ENCODE data around the gene LIX1L.
A peak's percentile ranks its signal among the peaks of the same experiment; 100 is the strongest.
"Not testable (repeated sequence)": the region's sequence is repeated elsewhere in the genome, so short reads cannot be mapped to it uniquely, and the experiment has no call there.

LIX1L gene

GRCh38 chr1:145951526-145951925 is 6.3 kb downstream of the LIX1L start:
- Mint-ChIP-seq H3K36me3 (peaks cover 32% of the 10 kb centered on the region), H3K4me3 (no peak overlapping the region), H3K4me1 (peaks cover 56% of the 10 kb centered on the region), H3K27me3 (no peaks in the 10 kb centered on the region), H3K9me3 (no peaks in the 10 kb centered on the region), H3K27ac (no peak overlapping the region)
- CTCF ChIA-PET, result no interaction called here
- no peak for DNase-seq

GRCh38 chr1:145949219-145949618 is 8.6 kb downstream of the LIX1L start:
- no peak for DNase-seq
- no peak overlapping the region for H3K27ac Mint-ChIP-seq
- H3K4me3 Mint-ChIP-seq, result no peak overlapping the region
- CTCF ChIA-PET, result interaction anchor here (1.1 to 1.4 kb wide), 2 partner anchors 28 to 104 kb away, joined by 4 read pairs; partner anchors contain the start of gene NUDT17
- no peaks in the 10 kb centered on the region for H3K27me3 Mint-ChIP-seq
- peaks cover 34% of the 10 kb centered on the region for H3K4me1 Mint-ChIP-seq
- H3K9me3 Mint-ChIP-seq, result no peaks in the 10 kb centered on the region
- H3K36me3 Mint-ChIP-seq, result peaks cover 41% of the 10 kb centered on the region

- no peak overlapping the region for H3K4me3 Mint-ChIP-seq
- CTCF ChIA-PET, result no interaction called here
- DNase-seq, result no peak
Measured at GRCh38 chr1:145947551-145947950, 10.3 kb downstream of the LIX1L start.

GRCh38 chr1:145946477-145946986 is 11.3 kb downstream of the LIX1L start:
- H3K4me3 Mint-ChIP-seq, result no peak overlapping the region
- CTCF ChIA-PET, result no interaction called here
- H3K36me3 Mint-ChIP-seq, result peaks cover 46% of the 10 kb centered on the region
- H3K27ac Mint-ChIP-seq, result no peak overlapping the region
- peaks cover 18% of the 10 kb centered on the region for H3K4me1 Mint-ChIP-seq
- DNase-seq, result no peak
- H3K9me3 Mint-ChIP-seq, result no peaks in the 10 kb centered on the region
- H3K27me3 Mint-ChIP-seq, result no peaks in the 10 kb centered on the region

More at GRCh38 chr1:145947551-145947950, 10.3 kb downstream of the LIX1L start:
- no peaks in the 10 kb centered on the region for H3K9me3 Mint-ChIP-seq
- peaks cover 43% of the 10 kb centered on the region for H3K36me3 Mint-ChIP-seq
- H3K27ac Mint-ChIP-seq, result no peak overlapping the region
- no peaks in the 10 kb centered on the region for H3K27me3 Mint-ChIP-seq
- H3K4me1 Mint-ChIP-seq, result peaks cover 23% of the 10 kb centered on the region

GRCh38 chr1:145944532-145944931 is 13.3 kb downstream of the LIX1L start:
- Mint-ChIP-seq H3K36me3 (peaks cover 51% of the 10 kb centered on the region), H3K27ac (no peak overlapping the region)

GRCh38 chr1:145942871-145943270 is 14.9 kb downstream of the LIX1L start:
- CTCF ChIA-PET, result no interaction called here
- Mint-ChIP-seq H3K27ac (no peak overlapping the region), H3K27me3 (no peaks in the 10 kb centered on the region), H3K36me3 (peaks cover 43% of the 10 kb centered on the region), H3K4me1 (no peaks in the 10 kb centered on the region), H3K9me3 (no peaks in the 10 kb centered on the region), H3K4me3 (no peak overlapping the region)
- DNase-seq, result no peak

More at GRCh38 chr1:145944532-145944931, 13.3 kb downstream of the LIX1L start:
- no peak for DNase-seq
- CTCF ChIA-PET, result no interaction called here
- Mint-ChIP-seq H3K9me3 (no peaks in the 10 kb centered on the region), H3K4me1 (peaks cover 3% of the 10 kb centered on the region), H3K4me3 (no peak overlapping the region), H3K27me3 (no peaks in the 10 kb centered on the region)

- no peak for DNase-seq
- Mint-ChIP-seq H3K9me3 (no peaks in the 10 kb centered on the region), H3K27ac (no peak overlapping the region), H3K36me3 (peaks cover 43% of the 10 kb centered on the region), H3K27me3 (no peaks in the 10 kb centered on the region), H3K4me3 (no peak overlapping the region), H3K4me1 (no peaks in the 10 kb centered on the region)
- CTCF ChIA-PET, result interaction anchor here (0.6 kb wide), 2 partner anchors 15 to 22 kb away, joined by 3 read pairs; partner anchors contain the start of gene RBM8A
Measured at GRCh38 chr1:145942405-145942804, 15.4 kb downstream of the LIX1L start.

GRCh38 chr1:145937436-145937835 is 20.4 kb downstream of the LIX1L start:
- H3K4me3 Mint-ChIP-seq, result no peak overlapping the region
- peaks cover 48% of the 10 kb centered on the region for H3K36me3 Mint-ChIP-seq
- H3K4me1 Mint-ChIP-seq, result peaks cover 15% of the 10 kb centered on the region
- no peak for DNase-seq
- H3K27me3 Mint-ChIP-seq, result no peaks in the 10 kb centered on the region
- H3K9me3 Mint-ChIP-seq, result no peaks in the 10 kb centered on the region
- CTCF ChIA-PET, result no interaction called here
- H3K27ac Mint-ChIP-seq, result no peak overlapping the region

- peaks cover 40% of the 10 kb centered on the region for H3K36me3 Mint-ChIP-seq
- H3K4me1 Mint-ChIP-seq, result peaks cover 22% of the 10 kb centered on the region
- no peak for DNase-seq
- H3K27ac Mint-ChIP-seq, result no peak overlapping the region
- H3K9me3 Mint-ChIP-seq, result no peaks in the 10 kb centered on the region
- H3K4me3 Mint-ChIP-seq, result no peak overlapping the region
- CTCF ChIA-PET, result interaction anchor here (1.5 kb wide), 1 partner anchor 13 kb away, joined by 4 read pairs; no protein-coding TSS in a partner anchor
- no peaks in the 10 kb centered on the region for H3K27me3 Mint-ChIP-seq
Measured at GRCh38 chr1:145936247-145936646, 21.6 kb downstream of the LIX1L start.

GRCh38 chr1:145935708-145936107 is 22.1 kb downstream of the LIX1L start:
- H3K9me3 Mint-ChIP-seq, result no peaks in the 10 kb centered on the region
- H3K27me3 Mint-ChIP-seq, result no peaks in the 10 kb centered on the region
- peaks cover 41% of the 10 kb centered on the region for H3K36me3 Mint-ChIP-seq
- no peak for DNase-seq
- H3K4me3 Mint-ChIP-seq, result no peak overlapping the region
- H3K4me1 Mint-ChIP-seq, result peaks cover 26% of the 10 kb centered on the region
- H3K27ac Mint-ChIP-seq, result peak overlapping the region; percentile 12
- CTCF ChIA-PET, result interaction anchor here (1.5 kb wide), 1 partner anchor 12 kb away, joined by 4 read pairs; no protein-coding TSS in a partner anchor

- DNase-seq, result peak; percentile 25
- H3K36me3 Mint-ChIP-seq, result peaks cover 44% of the 10 kb centered on the region
- peak overlapping the region; percentile 17 for H3K4me3 Mint-ChIP-seq
- H3K9me3 Mint-ChIP-seq, H3K27me3 Mint-ChIP-seq: not testable (repeated sequence)
- H3K27ac Mint-ChIP-seq, result peak overlapping the region; percentile 81
- CTCF ChIA-PET, result interaction anchor here (1.6 kb wide), 1 partner anchor 87 kb away, joined by 5 read pairs; the partner anchor contains the start of gene NUDT17
- H3K4me1 Mint-ChIP-seq, result peaks cover 40% of the 10 kb centered on the region
Measured at GRCh38 chr1:145932522-145933009, 25.3 kb downstream of the LIX1L start.

GRCh38 chr1:145927916-145928643 is 29.7 kb downstream of the LIX1L start:
- H3K36me3 Mint-ChIP-seq, result peaks cover 26% of the 10 kb centered on the region
- H3K4me1 Mint-ChIP-seq, result peaks cover 31% of the 10 kb centered on the region
- no peak overlapping the region for H3K27ac Mint-ChIP-seq
- no peaks in the 10 kb centered on the region for H3K27me3 Mint-ChIP-seq
- DNase-seq, result peak; percentile 36
- no peaks in the 10 kb centered on the region for H3K9me3 Mint-ChIP-seq
- CTCF ChIA-PET, result interaction anchor here (0.6 to 2.1 kb wide), 13 partner anchors 9 to 84 kb away, joined by 3 to 14 read pairs (median 4); partner anchors contain the start of genes ANKRD34A, LIX1L, NUDT17 and PEX11B
- no peak overlapping the region for H3K4me3 Mint-ChIP-seq

GRCh38 chr1:145927063-145927886 is 30.5 kb downstream of the LIX1L start, which contains the start of gene RBM8A:
RBM8A (minus strand) TSS chr1:145927484; CDS start chr1:145927426, 58 bp downstream.
- no peaks in the 10 kb centered on the region for H3K9me3 Mint-ChIP-seq
- no peaks in the 10 kb centered on the region for H3K27me3 Mint-ChIP-seq
- CTCF ChIA-PET, result interaction anchor here (0.6 to 2.1 kb wide), 13 partner anchors 9 to 84 kb away, joined by 3 to 14 read pairs (median 4); partner anchors contain the start of genes ANKRD34A, LIX1L, NUDT17 and PEX11B
- peak; percentile 97 for DNase-seq
- H3K27ac Mint-ChIP-seq, result no peak within 1 kb of the TSS
- peaks cover 24% of the 10 kb centered on the region for H3K4me1 Mint-ChIP-seq
- H3K36me3 Mint-ChIP-seq, result peaks cover 28% of the 10 kb centered on the region
- no peak within 1 kb of the TSS for H3K4me3 Mint-ChIP-seq

GRCh38 chr1:145926686-145927062 is 31.1 kb downstream of the LIX1L start:
- H3K27ac Mint-ChIP-seq, result no peak overlapping the region
- peaks cover 27% of the 10 kb centered on the region for H3K36me3 Mint-ChIP-seq
- H3K4me3 Mint-ChIP-seq, result no peak overlapping the region
- peaks cover 21% of the 10 kb centered on the region for H3K4me1 Mint-ChIP-seq
- DNase-seq, result no peak
- H3K9me3 Mint-ChIP-seq, result no peaks in the 10 kb centered on the region
- no peaks in the 10 kb centered on the region for H3K27me3 Mint-ChIP-seq
- CTCF ChIA-PET, result interaction anchor here (1.0 to 2.1 kb wide), 5 partner anchors 8 to 85 kb away, joined by 4 to 14 read pairs (median 12); partner anchors contain the start of genes ANKRD34A, PEX11B and POLR3GL
